Upper lobe of left lung (tissue), 6 donors: ENCODE measurements around the gene ITGA8. TPM values are rescaled to one million over a fixed set of nuclear protein-coding genes. Genes with fewer than 3 reads are reported as not detected.

ENCODE experiments used
- ATAC-seq, 2 donors: fragments of 200-7000 bp; cut with Tn5 transposase; one replicate each; pipeline ENCODE4 v1.9.1; 2022; ENCODE audit warnings: mild to moderate bottlenecking in 2 of 2, moderate library complexity in 2 of 2; ENCODE audit not compliant: low FRiP score in 2 of 2
- DNase-seq, 2 donors: peaks; one replicate each; pipeline ENCODE4 v3.0.0-alpha.2; 2019 to 2020
- H3K27ac ChIP-seq, 4 donors: fragments of 200-600 bp; sonication (generic); one replicate each; pipeline ENCODE4 v1.5.1; 2016 to 2019
- H3K27me3 ChIP-seq, 4 donors: fragments of 200-600 bp; sonication (generic); one replicate each; pipeline ENCODE4 v1.5.1; 2017 to 2019
- H3K36me3 ChIP-seq, 4 donors: fragments of 200-600 bp; sonication (generic); one replicate each; pipeline ENCODE4 v1.5.1; 2016 to 2019
- H3K4me1 ChIP-seq, 4 donors: fragments of 200-600 bp; sonication (generic); one replicate each; pipeline ENCODE4 v1.5.1; 2018 to 2019
- H3K4me3 ChIP-seq, 4 donors: fragments of 200-600 bp; sonication (generic); one replicate each; pipeline ENCODE4 v1.5.1; 2017 to 2019; ENCODE audit warnings: mild to moderate bottlenecking in 2 of 4, moderate library complexity in 1 of 4
- H3K9me3 ChIP-seq, 4 donors: fragments of 200-600 bp; sonication (generic); one replicate each; pipeline ENCODE4 v1.5.1; 2018 to 2019
- EP300 ChIP-seq, 4 donors: sonication (generic); formaldehyde crosslinking; IDR thresholded peaks; one replicate each; pipeline ENCODE4 v1.5.1; 2017; ENCODE audit warnings: antibody characterized with exemption in 4 of 4, control low read depth in 2 of 4
- POLR2A ChIP-seq, 4 donors: fragments of 450-650 bp; IDR thresholded peaks; one replicate each; pipeline ENCODE4 v1.5.1; 2016 to 2017; ENCODE audit warnings: antibody characterized with exemption in 4 of 4, mild to moderate bottlenecking in 2 of 4
- POLR2AphosphoS5 ChIP-seq, 2 donors: sonication (generic); formaldehyde crosslinking; IDR thresholded peaks; one replicate each; pipeline ENCODE4 v1.5.1; 2017; ENCODE audit warnings: antibody characterized with exemption in 2 of 2
- WGBS, 2 donors: methylation state at CpG; one replicate each; pipeline ENCODE4 v1.1.5; 2017 to 2018; 5-methylcytosine and 5-hydroxymethylcytosine counted together
- total RNA-seq, 6 donors: library from RNA; depleted of rRNA in 4 of 6; stranded (reverse); fragments of >200 nt in 4 of 6; gene quantifications; one replicate each; pipeline versions ENCODE4 v1.1.0 to v1.2.1, GENCODE V29; 2016 to 2021
- TF ChIP-seq, protein P1 (sequence below), 6 experiments: fragments of 450-650 bp in 4 of 6; fragments of 200-600 bp in 2 of 6; sonication (generic) in 2 of 6; IDR thresholded peaks; one replicate each; pipeline ENCODE4 v1.5.1; 2016 to 2019; ENCODE audit warnings: antibody characterized with exemption in 6 of 6
- donor health status: DM: no; HTN: no; CAD: no; lungs with moderate emphysema.
- donor health status: DM: no; HTN: yes; CAD: no; lungs with severe emphysema.

Gene ITGA8
- total RNA-seq, 6 donors from 2014 or later = 18.2 to 40.3 (median 26.4) TPM

DNA sequence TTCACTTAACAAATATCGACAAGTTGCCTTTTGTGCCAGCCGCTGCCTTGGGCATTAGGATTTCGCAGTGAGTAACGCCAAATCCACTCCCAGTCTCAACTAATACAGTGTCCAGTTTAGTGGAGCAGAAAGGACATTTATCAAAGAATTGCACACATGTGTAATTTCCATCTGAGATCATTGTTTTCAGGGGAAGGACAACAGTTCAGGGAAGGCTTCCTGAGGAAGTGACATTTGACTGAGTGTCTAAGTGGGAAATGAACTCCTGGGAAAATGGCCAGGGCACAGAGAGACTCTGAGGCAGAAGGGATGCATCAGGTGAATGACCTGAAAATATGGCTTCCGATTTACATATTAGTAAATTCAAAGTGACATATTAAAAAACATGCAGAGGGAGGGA is 89.4 kb downstream of the ITGA8 start:
- no peak overlapping the region for H3K4me3 ChIP-seq
- no peaks in the 10 kb centered on the region for H3K36me3 ChIP-seq
- no peak for TF ChIP-seq EP300 (IDR thresholded peaks at IDR 0.05)
- TF ChIP-seq POLR2AphosphoS5 (IDR thresholded peaks at IDR 0.05) = peak; percentile 44 to 56
- DNase-seq (no peak), ATAC-seq (no peak)
- H3K27ac ChIP-seq = peak overlapping the region in 1 of 4 donors; percentile 4
- peaks cover 0 to 8% (median 0%) of the 10 kb centered on the region in 4 donors for H3K4me1 ChIP-seq
- H3K27me3 ChIP-seq = no peaks in the 10 kb centered on the region
- H3K9me3 ChIP-seq = no peaks in the 10 kb centered on the region
- whole genome bisulfite sequencing, 2 donors = 63 to 75% methylated on average over 5 of the region's 5 CpGs

DNA sequence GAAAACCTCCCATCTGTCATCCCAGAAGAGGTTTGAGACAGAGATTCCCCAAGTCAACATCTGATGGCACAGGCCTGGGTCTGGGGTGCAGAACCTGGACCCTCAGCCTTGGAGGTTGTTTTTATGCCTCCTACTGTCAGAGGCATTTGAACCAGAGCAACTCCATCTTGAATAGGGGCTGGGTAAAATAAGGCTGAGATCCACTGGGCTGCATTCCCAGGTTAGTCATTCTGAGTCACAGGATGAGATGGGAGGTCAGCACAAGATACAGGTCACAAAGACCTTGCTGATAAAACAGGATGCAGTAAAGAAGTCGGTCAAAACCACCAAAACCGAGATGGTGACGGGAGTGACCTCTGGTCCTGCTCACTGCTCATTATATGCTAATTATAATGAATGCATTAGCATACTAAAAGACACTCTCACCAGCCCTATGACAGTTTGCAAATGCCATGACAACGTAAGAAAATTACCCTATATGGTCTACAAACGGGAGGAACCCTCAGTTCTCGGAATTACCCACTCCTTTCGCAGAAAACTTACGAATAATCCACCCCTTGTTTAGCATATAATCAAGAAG is 92.0 kb downstream of the ITGA8 start:
- H3K4me1 ChIP-seq = peaks cover 0 to 12% (median 3%) of the 10 kb centered on the region in 4 donors
- H3K9me3 ChIP-seq = no peaks in the 10 kb centered on the region
- ATAC-seq (no peak), DNase-seq (no peak)
- no peaks in the 10 kb centered on the region for H3K36me3 ChIP-seq
- TF ChIP-seq, protein P1, sequence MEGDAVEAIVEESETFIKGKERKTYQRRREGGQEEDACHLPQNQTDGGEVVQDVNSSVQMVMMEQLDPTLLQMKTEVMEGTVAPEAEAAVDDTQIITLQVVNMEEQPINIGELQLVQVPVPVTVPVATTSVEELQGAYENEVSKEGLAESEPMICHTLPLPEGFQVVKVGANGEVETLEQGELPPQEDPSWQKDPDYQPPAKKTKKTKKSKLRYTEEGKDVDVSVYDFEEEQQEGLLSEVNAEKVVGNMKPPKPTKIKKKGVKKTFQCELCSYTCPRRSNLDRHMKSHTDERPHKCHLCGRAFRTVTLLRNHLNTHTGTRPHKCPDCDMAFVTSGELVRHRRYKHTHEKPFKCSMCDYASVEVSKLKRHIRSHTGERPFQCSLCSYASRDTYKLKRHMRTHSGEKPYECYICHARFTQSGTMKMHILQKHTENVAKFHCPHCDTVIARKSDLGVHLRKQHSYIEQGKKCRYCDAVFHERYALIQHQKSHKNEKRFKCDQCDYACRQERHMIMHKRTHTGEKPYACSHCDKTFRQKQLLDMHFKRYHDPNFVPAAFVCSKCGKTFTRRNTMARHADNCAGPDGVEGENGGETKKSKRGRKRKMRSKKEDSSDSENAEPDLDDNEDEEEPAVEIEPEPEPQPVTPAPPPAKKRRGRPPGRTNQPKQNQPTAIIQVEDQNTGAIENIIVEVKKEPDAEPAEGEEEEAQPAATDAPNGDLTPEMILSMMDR (IDR thresholded peaks at IDR 0.05) = no peak
- TF ChIP-seq POLR2AphosphoS5 (IDR thresholded peaks at IDR 0.05) (no peak), EP300 (IDR thresholded peaks at IDR 0.05) (no peak), POLR2A (IDR thresholded peaks at IDR 0.05) (no peak)
- no peaks in the 10 kb centered on the region for H3K27me3 ChIP-seq
- no peak overlapping the region for H3K4me3 ChIP-seq
- peak overlapping the region in 1 of 4 donors; percentile 10 for H3K27ac ChIP-seq
- WGBS, 2 donors = 91 to 95% methylated on average over 8 of the region's 8 CpGs

GRCh38 chr10:15626937-15627336 is 92.8 kb downstream of the ITGA8 start:
- no peak for ATAC-seq
- H3K9me3 ChIP-seq = no peaks in the 10 kb centered on the region
- WGBS, 2 donors = 96 to 97% methylated on average over 2 of the region's 2 CpGs
- H3K4me3 ChIP-seq = no peak overlapping the region
- TF ChIP-seq POLR2AphosphoS5 (IDR thresholded peaks at IDR 0.05) (no peak), EP300 (IDR thresholded peaks at IDR 0.05) (no peak), POLR2A (IDR thresholded peaks at IDR 0.05) (no peak)
- TF ChIP-seq, protein P1 (IDR thresholded peaks at IDR 0.05) = no peak
- no peaks in the 10 kb centered on the region for H3K27me3 ChIP-seq
- DNase-seq = no peak
- peak overlapping the region in 1 of 4 donors; percentile 27 for H3K27ac ChIP-seq
- H3K36me3 ChIP-seq = no peaks in the 10 kb centered on the region
- H3K4me1 ChIP-seq = peaks cover 0 to 12% (median 3%) of the 10 kb centered on the region in 4 donors

GRCh38 chr10:15625261-15625660 is 94.5 kb downstream of the ITGA8 start:
- H3K9me3 ChIP-seq = no peaks in the 10 kb centered on the region
- WGBS, 2 donors = 61 to 71% methylated on average over 5 of the region's 5 CpGs
- no peak for ATAC-seq
- peak overlapping the region in 1 of 4 donors; percentile 21 for H3K27ac ChIP-seq
- TF ChIP-seq POLR2AphosphoS5 (IDR thresholded peaks at IDR 0.05) (no peak), EP300 (IDR thresholded peaks at IDR 0.05) (no peak), POLR2A (IDR thresholded peaks at IDR 0.05) (no peak)
- TF ChIP-seq, protein P1 (IDR thresholded peaks at IDR 0.05) = no peak
- no peaks in the 10 kb centered on the region for H3K27me3 ChIP-seq
- no peaks in the 10 kb centered on the region for H3K36me3 ChIP-seq
- H3K4me3 ChIP-seq = no peak overlapping the region
- no peak for DNase-seq
- H3K4me1 ChIP-seq = peaks cover 0 to 24% (median 3%) of the 10 kb centered on the region in 4 donors

- H3K27ac ChIP-seq = peak overlapping the region in 2 of 4 donors; percentile 16 to 34
- 63 to 64% methylated on average over 6 of the region's 6 CpGs for WGBS, 2 donors
- H3K4me1 ChIP-seq = peaks cover 0 to 18% (median 3%) of the 10 kb centered on the region in 4 donors
- H3K9me3 ChIP-seq = no peaks in the 10 kb centered on the region
- peak in 1 of 2 donors; percentile 62 for ATAC-seq
- no peaks in the 10 kb centered on the region for H3K36me3 ChIP-seq
- DNase-seq = no peak
- H3K27me3 ChIP-seq = no peaks in the 10 kb centered on the region
- H3K4me3 ChIP-seq = no peak overlapping the region
- no peak for TF ChIP-seq EP300 (IDR thresholded peaks at IDR 0.05)
- no peak for TF ChIP-seq POLR2A (IDR thresholded peaks at IDR 0.05)
- TF ChIP-seq, protein P1 (IDR thresholded peaks at IDR 0.05) = no peak
- TF ChIP-seq POLR2AphosphoS5 (IDR thresholded peaks at IDR 0.05) = no peak
These were observed 95.1 kb downstream of the ITGA8 start for GRCh38 chr10:15624401-15625196.
